ENCODE data around the gene CNPY1.
"Not testable (repeated sequence)": the region's sequence is repeated elsewhere in the genome, so short reads cannot be mapped to it uniquely, and the experiment has no call there.

The CNPY1 gene

GRCh38 chr7:155577509-155577905, 31.1 kb upstream of the CNPY1 start:
- no peak for DNase-seq

GRCh38 chr7:155576900-155577508, 30.6 kb upstream of the CNPY1 start:
- no peak for DNase-seq

GRCh38 chr7:155576416-155576815, 30.1 kb upstream of the CNPY1 start:
- no peak for DNase-seq

GRCh38 chr7:155574556-155575290, 28.4 kb upstream of the CNPY1 start:
- DNase-seq = no peak

GRCh38 chr7:155571581-155572345, 25.4 kb upstream of the CNPY1 start:
- DNase-seq = no peak

GRCh38 chr7:155570991-155571390, 24.6 kb upstream of the CNPY1 start:
- DNase-seq = no peak

- no peak for DNase-seq
Measured at GRCh38 chr7:155570171-155570958, 24.0 kb upstream of the CNPY1 start.

- DNase-seq = no peak
Measured at GRCh38 chr7:155569681-155570080, 23.3 kb upstream of the CNPY1 start.

- DNase-seq = no peak
Measured at GRCh38 chr7:155568842-155569494, 22.6 kb upstream of the CNPY1 start.

GRCh38 chr7:155568333-155568660, 21.9 kb upstream of the CNPY1 start:
- no peak for DNase-seq

GRCh38 chr7:155567646-155568332, 21.4 kb upstream of the CNPY1 start:
- DNase-seq = no peak

GRCh38 chr7:155566011-155566836, 19.9 kb upstream of the CNPY1 start:
- no peak for DNase-seq

- DNase-seq = no peak
Measured at GRCh38 chr7:155565596-155565995, 19.2 kb upstream of the CNPY1 start.

GRCh38 chr7:155562976-155563375, 16.6 kb upstream of the CNPY1 start:
- DNase-seq = not testable (repeated sequence)

GRCh38 chr7:155562106-155562505, 15.7 kb upstream of the CNPY1 start:
- no peak for DNase-seq

GRCh38 chr7:155560982-155561686, 14.8 kb upstream of the CNPY1 start:
- no peak for DNase-seq

- no peak for DNase-seq
Measured at GRCh38 chr7:155560196-155560885, 14.0 kb upstream of the CNPY1 start.

GRCh38 chr7:155559519-155560108, 13.3 kb upstream of the CNPY1 start:
- no peak for DNase-seq

GRCh38 chr7:155558961-155559360, 12.6 kb upstream of the CNPY1 start:
- DNase-seq = no peak

Measured in stimulated activated CD4-positive, alpha-beta T cell treated with anti-CD3 and anti-CD28 coated beads, Interleukin-4, amount 100 ng/mL, for 24 hours (primary cell).